Spinal cord (tissue), 10 donors: ENCODE results near the gene PKP4. TPM values are rescaled to one million over a fixed set of nuclear protein-coding genes. Genes with fewer than 3 reads are reported as not detected.

Source experiments
- DNase-seq, 6 donors: peaks; one replicate each; pipeline versions ENCODE4 v3.0.0 to v3.0.0-alpha.2; 2013 to 2015; ENCODE audit warnings: low spot score in 6 of 6, low read depth in 4 of 6
- H3K27ac ChIP-seq: one replicate; pipeline ENCODE4 v1.5.1; 2013; ENCODE audit warnings: low read depth, low read length, control low read depth
- H3K27me3 ChIP-seq: one replicate; pipeline ENCODE4 v1.6.1; 2013; ENCODE audit warnings: low read length; ENCODE audit not compliant: control insufficient read depth, insufficient read depth
- H3K36me3 ChIP-seq: one replicate; pipeline ENCODE4 v1.6.1; 2013; ENCODE audit warnings: low read length; ENCODE audit not compliant: control insufficient read depth, insufficient read depth
- H3K4me1 ChIP-seq: one replicate; pipeline ENCODE4 v1.6.1; 2013; ENCODE audit warnings: low read length; ENCODE audit not compliant: control insufficient read depth, insufficient read depth
- H3K4me3 ChIP-seq: one replicate; pipeline ENCODE4 v1.5.1; 2013; ENCODE audit warnings: low read depth, low read length, control low read depth
- H3K9me3 ChIP-seq: one replicate; pipeline ENCODE4 v1.6.1; 2013; ENCODE audit warnings: low read length; ENCODE audit not compliant: control insufficient read depth, insufficient read depth
- WGBS: methylation state at CpG from one replicate; pipeline ENCODE4 v1.1.5; 2013; ENCODE audit warnings: missing lambda C conversion rate; ENCODE audit not compliant: insufficient coverage; 5-methylcytosine and 5-hydroxymethylcytosine counted together
- polyA plus RNA-seq, 2 donors: library from polyadenylated mRNA; unstranded; fragments of 120-200 nt; gene quantifications; one replicate each; pipeline ENCODE4 v1.2.1, GENCODE V29; 2013; ENCODE audit not compliant: insufficient read length in 2 of 2
- total RNA-seq, 2 donors: library from RNA; depleted of rRNA in 1 of 2; stranded (reverse); fragments of 120-200 nt in 1 of 2; fragments of >200 nt in 1 of 2; gene quantifications; one replicate each; pipeline versions ENCODE4 v1.2.3 to v1.2.4, GENCODE V29; 2013 to 2014
- donor health status: healthy.

Gene PKP4
- total and polyA plus RNA-seq, 4 donors, result 98.6 to 135 (median 123) TPM

DNA sequence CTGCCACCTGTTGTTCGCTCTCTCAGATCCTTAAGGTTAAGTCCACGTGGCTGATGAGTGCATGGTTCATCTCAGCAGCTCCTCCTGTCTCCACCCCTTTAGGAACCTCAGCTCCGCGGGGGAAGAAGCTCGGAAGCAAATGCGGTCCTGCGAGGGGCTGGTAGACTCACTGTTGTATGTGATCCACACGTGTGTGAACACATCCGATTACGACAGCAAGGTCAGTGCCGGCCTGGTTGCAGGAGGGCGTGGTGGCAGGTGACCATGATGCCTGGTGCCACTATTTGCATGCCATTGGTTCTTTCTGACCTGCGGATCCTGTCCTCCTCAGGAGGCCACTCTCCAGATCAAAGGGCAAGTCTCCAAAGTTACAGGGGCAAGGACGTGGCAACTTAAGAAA is 204.5 kb downstream of the PKP4 start:
- no peaks in the 10 kb centered on the region for H3K9me3 ChIP-seq
- H3K27ac ChIP-seq, result no peak overlapping the region
- H3K4me1 ChIP-seq, result peaks cover 12% of the 10 kb centered on the region
- H3K36me3 ChIP-seq, result peaks cover 30% of the 10 kb centered on the region
- WGBS, result 96% methylated on average over 14 of the region's 14 CpGs
- H3K4me3 ChIP-seq, result no peak overlapping the region
- H3K27me3 ChIP-seq, result no peaks in the 10 kb centered on the region
- no peak for DNase-seq

- Histone ChIP-seq H3K27me3 (no peaks in the 10 kb centered on the region), H3K36me3 (peaks cover 30% of the 10 kb centered on the region), H3K4me3 (no peak overlapping the region), H3K4me1 (peaks cover 13% of the 10 kb centered on the region), H3K9me3 (no peaks in the 10 kb centered on the region), H3K27ac (no peak overlapping the region)
- 95% methylated on average over 4 of the region's 6 CpGs for WGBS
- no peak for DNase-seq
Observed at GRCh38 chr2:158662421-158662820, 205.7 kb downstream of the PKP4 start.

DNA sequence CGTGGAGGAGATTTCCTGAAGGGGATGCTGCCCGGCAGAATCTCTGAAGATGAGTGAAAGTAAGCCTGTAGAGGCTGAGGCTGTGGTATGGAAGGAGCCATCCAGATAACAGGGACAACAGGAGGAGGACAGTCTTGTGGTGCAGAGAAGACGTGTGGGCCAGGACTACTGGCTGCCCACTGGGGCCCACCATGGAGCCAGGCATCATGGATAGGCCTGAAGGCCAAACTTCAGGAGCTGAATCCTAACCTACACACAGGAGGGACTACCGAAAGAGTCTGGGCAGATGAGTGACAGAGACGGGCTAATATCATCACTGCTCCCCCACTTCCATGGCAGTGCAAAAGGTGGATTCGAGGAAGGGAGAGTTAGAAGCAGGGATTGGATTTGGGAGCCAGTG is 207.0 kb downstream of the PKP4 start:
- no peaks in the 10 kb centered on the region for H3K27me3 ChIP-seq
- peaks cover 16% of the 10 kb centered on the region for H3K4me1 ChIP-seq
- no peak overlapping the region for H3K4me3 ChIP-seq
- H3K9me3 ChIP-seq, result no peaks in the 10 kb centered on the region
- no peak for DNase-seq
- H3K36me3 ChIP-seq, result peaks cover 32% of the 10 kb centered on the region
- no peak overlapping the region for H3K27ac ChIP-seq
- 91% methylated on average over 4 of the region's 6 CpGs for WGBS

DNA sequence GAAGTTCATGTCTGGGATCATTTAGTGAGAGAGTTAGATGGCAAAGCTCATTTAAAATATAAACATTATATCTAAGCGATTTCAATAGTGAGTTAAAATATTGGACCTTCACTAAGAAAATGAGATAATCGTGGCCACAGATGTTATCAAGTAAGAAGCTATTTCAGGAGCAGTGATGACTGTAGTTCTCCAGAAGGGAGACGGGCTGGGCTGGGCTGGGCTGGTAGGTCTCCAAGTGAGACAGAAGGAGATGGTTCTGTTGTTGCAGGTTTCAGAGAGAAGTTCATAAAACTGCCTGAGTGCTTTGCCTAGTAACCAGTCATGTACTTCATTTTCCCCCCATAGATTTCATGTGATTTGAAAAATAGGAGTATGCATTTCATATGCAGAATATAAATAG is 208.2 kb downstream of the PKP4 start:
- Histone ChIP-seq H3K4me3 (no peak overlapping the region), H3K27ac (no peak overlapping the region), H3K27me3 (no peaks in the 10 kb centered on the region), H3K36me3 (peaks cover 33% of the 10 kb centered on the region), H3K9me3 (no peaks in the 10 kb centered on the region), H3K4me1 (peaks cover 10% of the 10 kb centered on the region)
- peak in 1 of 6 donors; percentile 74 for DNase-seq
- WGBS, result 57% methylated on average over 1 of the region's 3 CpGs

GRCh38 chr2:158665536-158666302 is 209.0 kb downstream of the PKP4 start:
- peaks cover 38% of the 10 kb centered on the region for H3K36me3 ChIP-seq
- peaks cover 14% of the 10 kb centered on the region for H3K4me1 ChIP-seq
- DNase-seq, result peak in 2 of 6 donors; percentile 42 to 72
- no peak overlapping the region for H3K4me3 ChIP-seq
- H3K27ac ChIP-seq, result no peak overlapping the region
- H3K27me3 ChIP-seq, result no peaks in the 10 kb centered on the region
- WGBS, result no CpG with 5 or more reads among the region's 5 CpGs
- no peaks in the 10 kb centered on the region for H3K9me3 ChIP-seq

- Histone ChIP-seq H3K27me3 (no peaks in the 10 kb centered on the region), H3K4me3 (no peak overlapping the region), H3K27ac (peak overlapping the region; percentile 60), H3K36me3 (peaks cover 34% of the 10 kb centered on the region), H3K4me1 (peaks cover 24% of the 10 kb centered on the region), H3K9me3 (no peaks in the 10 kb centered on the region)
- no peak for DNase-seq
- 95% methylated on average over 6 of the region's 8 CpGs for WGBS
Observed at GRCh38 chr2:158666969-158667368, 210.2 kb downstream of the PKP4 start.

- Histone ChIP-seq H3K27me3 (no peaks in the 10 kb centered on the region), H3K4me1 (peaks cover 30% of the 10 kb centered on the region), H3K36me3 (peaks cover 31% of the 10 kb centered on the region), H3K4me3 (no peak overlapping the region), H3K9me3 (no peaks in the 10 kb centered on the region), H3K27ac (peak overlapping the region; percentile 60)
- WGBS, result no CpG with 5 or more reads among the region's 4 CpGs
- DNase-seq, result peak in 1 of 6 donors; percentile 20
Observed at GRCh38 chr2:158667586-158667985, 210.8 kb downstream of the PKP4 start.

DNA sequence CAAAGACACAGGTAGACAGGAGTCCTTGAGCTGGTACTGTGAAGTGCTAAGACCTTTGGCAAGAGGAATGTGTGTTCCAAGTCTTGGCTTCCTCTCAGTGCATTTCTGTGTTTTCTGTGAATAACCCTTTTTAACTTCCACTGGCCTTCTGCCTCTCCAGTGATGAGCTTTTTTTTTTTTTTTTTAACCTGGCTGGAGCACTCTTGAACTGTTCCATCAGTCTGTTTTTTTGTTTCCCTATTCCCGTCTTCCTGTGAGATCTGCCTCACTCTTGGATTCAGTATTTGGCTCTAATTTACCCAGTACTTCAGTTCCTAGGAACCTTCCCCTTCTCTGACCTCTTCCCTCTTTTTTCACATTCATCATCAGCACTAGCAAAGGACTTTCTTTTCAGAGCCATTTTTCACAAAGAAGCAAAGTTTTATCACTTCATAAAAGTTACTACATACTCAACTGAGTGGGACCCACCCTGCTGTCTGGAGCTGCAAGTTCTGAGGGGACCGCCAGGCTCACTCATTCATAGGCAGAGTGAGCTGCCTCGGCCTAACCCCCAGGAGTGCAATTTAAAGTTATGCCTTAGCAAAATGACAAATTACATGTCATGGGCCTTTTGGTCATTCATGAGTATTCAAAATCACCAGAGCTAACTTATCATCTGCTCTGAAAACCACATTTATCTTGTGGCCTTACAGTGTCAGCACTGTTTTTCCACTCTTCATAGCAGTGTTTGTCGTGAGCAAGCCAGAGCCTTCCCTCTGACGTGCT is 211.4 kb downstream of the PKP4 start:
- no peaks in the 10 kb centered on the region for H3K9me3 ChIP-seq
- H3K27me3 ChIP-seq, result no peaks in the 10 kb centered on the region
- WGBS, result 52% methylated on average over 3 of the region's 5 CpGs
- H3K36me3 ChIP-seq, result peaks cover 31% of the 10 kb centered on the region
- H3K4me1 ChIP-seq, result peaks cover 30% of the 10 kb centered on the region
- no peak overlapping the region for H3K4me3 ChIP-seq
- H3K27ac ChIP-seq, result peak overlapping the region; percentile 60
- DNase-seq, result peak in 1 of 6 donors; percentile 55

DNA sequence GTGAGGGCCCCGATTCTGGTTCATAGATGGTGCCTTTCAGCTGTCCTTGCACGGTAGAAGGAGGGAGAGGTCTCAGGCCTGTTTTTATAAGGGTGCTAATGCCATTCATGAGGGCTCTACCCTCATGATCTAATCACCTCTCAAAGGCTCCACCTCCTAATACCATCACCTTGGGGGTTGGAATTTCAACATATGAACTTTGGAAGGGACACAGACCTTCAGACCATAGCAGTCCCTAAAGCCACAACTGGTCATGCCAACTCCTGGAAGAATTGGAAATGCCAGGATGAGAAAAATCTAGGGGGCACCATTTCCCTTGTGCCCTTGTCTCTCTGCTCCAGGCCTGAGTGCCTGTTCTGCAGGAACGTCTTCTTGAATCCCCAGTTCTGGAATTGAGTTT is 213.5 kb downstream of the PKP4 start:
- no peak for DNase-seq
- Histone ChIP-seq H3K4me1 (peaks cover 30% of the 10 kb centered on the region), H3K9me3 (no peaks in the 10 kb centered on the region), H3K27me3 (no peaks in the 10 kb centered on the region), H3K36me3 (peaks cover 29% of the 10 kb centered on the region), H3K27ac (no peak overlapping the region), H3K4me3 (no peak overlapping the region)
- WGBS, result 100% methylated on average over 1 of the region's 3 CpGs
